OCI-LY1 (cell line): ENCODE measurements around the gene FBXL17.

ENCODE experiments used
- EZH2 ChIP-seq: fragments of 200-600 bp; sonication (generic), shearing (Covaris generic); IDR thresholded peaks from 2 replicates; pipeline ENCODE4 v1.8.0; 2017; ENCODE audit warnings: borderline replicate concordance, mixed run types, mild to moderate bottlenecking, antibody characterized with exemption, low read length, moderate library complexity, mixed read lengths
- TF ChIP-seq, protein P1 (sequence below): fragments of 200-600 bp; sonication (generic), shearing (Covaris generic); IDR thresholded peaks from 2 replicates; pipeline ENCODE4 v1.5.1; 2017; ENCODE audit warnings: mild to moderate bottlenecking, antibody characterized with exemption, low read length, moderate library complexity, mixed read lengths

DNA sequence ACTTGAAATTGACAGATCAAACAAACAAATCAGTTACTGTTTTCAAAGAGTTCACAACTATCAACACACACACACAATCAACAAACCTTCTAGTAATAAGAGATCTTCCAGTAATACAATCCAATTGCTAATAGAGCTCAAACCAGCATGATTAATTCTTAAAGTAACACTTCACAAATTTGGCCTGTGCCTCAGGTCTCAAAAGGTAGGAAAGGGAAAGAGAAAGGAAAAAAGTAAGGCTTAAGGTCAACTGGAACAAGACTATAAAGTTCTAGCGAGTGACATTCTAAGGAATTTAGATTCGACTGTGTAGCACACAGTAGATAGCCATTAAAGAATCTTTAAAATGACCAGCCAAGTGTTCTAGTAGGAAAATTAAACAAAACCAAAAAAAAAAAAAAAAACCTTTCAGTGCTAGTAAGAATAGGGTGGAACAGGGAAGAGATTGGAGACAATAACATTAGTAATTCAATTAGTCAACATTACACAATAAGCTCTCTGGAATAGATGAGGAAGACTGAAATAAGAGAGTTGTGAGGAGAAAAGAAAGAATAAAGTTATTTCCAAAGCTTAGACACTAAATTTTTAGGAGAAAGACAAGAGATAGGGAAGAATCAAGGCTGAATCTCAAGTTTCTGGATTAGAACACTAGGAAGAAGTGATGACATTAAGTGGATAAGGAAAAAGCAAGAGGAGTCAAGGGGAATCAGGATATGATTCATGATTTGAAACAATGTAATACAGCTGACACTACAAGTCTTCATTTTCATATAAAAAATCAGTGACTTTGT is 86.1 kb downstream of the FBXL17 start:
- TF ChIP-seq, protein P1, sequence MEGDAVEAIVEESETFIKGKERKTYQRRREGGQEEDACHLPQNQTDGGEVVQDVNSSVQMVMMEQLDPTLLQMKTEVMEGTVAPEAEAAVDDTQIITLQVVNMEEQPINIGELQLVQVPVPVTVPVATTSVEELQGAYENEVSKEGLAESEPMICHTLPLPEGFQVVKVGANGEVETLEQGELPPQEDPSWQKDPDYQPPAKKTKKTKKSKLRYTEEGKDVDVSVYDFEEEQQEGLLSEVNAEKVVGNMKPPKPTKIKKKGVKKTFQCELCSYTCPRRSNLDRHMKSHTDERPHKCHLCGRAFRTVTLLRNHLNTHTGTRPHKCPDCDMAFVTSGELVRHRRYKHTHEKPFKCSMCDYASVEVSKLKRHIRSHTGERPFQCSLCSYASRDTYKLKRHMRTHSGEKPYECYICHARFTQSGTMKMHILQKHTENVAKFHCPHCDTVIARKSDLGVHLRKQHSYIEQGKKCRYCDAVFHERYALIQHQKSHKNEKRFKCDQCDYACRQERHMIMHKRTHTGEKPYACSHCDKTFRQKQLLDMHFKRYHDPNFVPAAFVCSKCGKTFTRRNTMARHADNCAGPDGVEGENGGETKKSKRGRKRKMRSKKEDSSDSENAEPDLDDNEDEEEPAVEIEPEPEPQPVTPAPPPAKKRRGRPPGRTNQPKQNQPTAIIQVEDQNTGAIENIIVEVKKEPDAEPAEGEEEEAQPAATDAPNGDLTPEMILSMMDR: no peak
- no peak for TF ChIP-seq EZH2
